Keratinocyte (primary cell): Measurements from ENCODE around the gene GDPD1. TPM values are rescaled to one million over a fixed set of nuclear protein-coding genes. Genes with fewer than 3 reads are reported as not detected.

ENCODE experiments used
- DNase-seq: peaks from one replicate; pipeline ENCODE4 v3.0.0-alpha.2; 2011; ENCODE audit warnings: low read depth, missing footprints, low spot score
- FAIRE-seq: peaks from 2 replicates; lab custom pipeline; 2011; peaks lifted over from hg19 to GRCh38; lab: Jason Lieb, UNC
- H2AFZ ChIP-seq: 2 replicates; pipeline ENCODE4 v1.6.0; 2012; ENCODE audit warnings: low read length, control low read depth, inconsistent platforms; ENCODE audit not compliant: control insufficient read depth
- H3K27ac ChIP-seq: 2 replicates; pipeline ENCODE4 v1.5.1; 2011; ENCODE audit warnings: low read length; ENCODE audit not compliant: control insufficient read depth, insufficient read depth
- H3K27me3 ChIP-seq: 3 replicates; pipeline ENCODE4 v1.6.0; 2011; ENCODE audit warnings: low read length; ENCODE audit not compliant: control insufficient read depth, insufficient read depth; ENCODE audit errors: extremely low read depth
- H3K36me3 ChIP-seq, 2 experiments: 2 replicates in 1 of 2; 3 replicates in 1 of 2; pipeline ENCODE4 v1.5.1; 2011; ENCODE audit warnings: low read length in 2 of 2, mild to moderate bottlenecking in 1 of 2; ENCODE audit not compliant: control insufficient read depth in 2 of 2, insufficient read depth in 2 of 2; ENCODE audit errors: extremely low read depth in 1 of 2
- H3K4me1 ChIP-seq: 3 replicates; pipeline ENCODE4 v1.5.1; 2011; ENCODE audit warnings: low read length; ENCODE audit not compliant: control insufficient read depth, insufficient read depth; ENCODE audit errors: extremely low read depth
- H3K4me2 ChIP-seq: 3 replicates; pipeline ENCODE4 v1.6.0; 2011; ENCODE audit warnings: low read depth, low read length; ENCODE audit not compliant: control insufficient read depth, insufficient read depth; ENCODE audit errors: extremely low read depth
- H3K4me3 ChIP-seq, 3 experiments: fragments of 200-600 bp in 1 of 3; sonication (generic) in 1 of 3; 2 replicates in 2 of 3; 3 replicates in 1 of 3; pipeline ENCODE4 v1.5.1; 2011 to 2016; ENCODE audit warnings: low read length in 3 of 3, mild to moderate bottlenecking in 3 of 3, control low read depth in 2 of 3, inconsistent platforms in 1 of 3, low read depth in 1 of 3, mixed read lengths in 1 of 3, mixed run types in 1 of 3, moderate library complexity in 1 of 3; ENCODE audit not compliant: control insufficient read depth in 2 of 3, insufficient read depth in 2 of 3; ENCODE audit errors: extremely low read depth in 1 of 3
- H3K79me2 ChIP-seq: 2 replicates; pipeline ENCODE4 v1.6.0; 2012; ENCODE audit warnings: low read length; ENCODE audit not compliant: control insufficient read depth, insufficient read depth
- H3K9ac ChIP-seq: 3 replicates; pipeline ENCODE4 v1.6.0; 2011; ENCODE audit warnings: low read length; ENCODE audit not compliant: control insufficient read depth, insufficient read depth; ENCODE audit errors: extremely low read depth
- H3K9me1 ChIP-seq: 3 replicates; pipeline ENCODE4 v1.6.0; 2011; ENCODE audit warnings: low read length; ENCODE audit not compliant: control insufficient read depth, insufficient read depth; ENCODE audit errors: extremely low read depth
- H3K9me3 ChIP-seq: 2 replicates; pipeline ENCODE4 v1.5.1; 2012; ENCODE audit warnings: low read depth, low read length; ENCODE audit not compliant: control insufficient read depth
- H4K20me1 ChIP-seq: 3 replicates; pipeline ENCODE4 v1.6.0; 2011; ENCODE audit warnings: low read length; ENCODE audit not compliant: control insufficient read depth, insufficient read depth; ENCODE audit errors: extremely low read depth
- EZH2 ChIP-seq: IDR thresholded peaks from one replicate; pipeline ENCODE4 v1.6.1; 2012; ENCODE audit warnings: inconsistent platforms, mild to moderate bottlenecking, low read length, moderate library complexity
- dilution Hi-C: fragments of 300-500 bp; cut with MboI; formaldehyde crosslinking; loops from one replicate; pipeline ENCODE4 v1.7.0; 2020; ENCODE audit warnings: low sequenced_read_pairs; ENCODE audit not compliant: extremely low pct_ligation_motif_present
- polyA plus RNA-seq, 5 experiments: library from polyadenylated mRNA; depleted of rRNA in 3 of 5; stranded (reverse) in 3 of 5; stranded (forward) in 1 of 5; unstranded in 1 of 5; fragments of >200 nt; gene quantifications; 1 replicate in 1 of 5; 2 replicates in 3 of 5; 3 replicates in 1 of 5; pipeline versions ENCODE4 v1.2.1 to v1.2.3, GENCODE V29; 2011 to 2012; ENCODE audit warnings: missing spikeins in 2 of 5, low read depth in 1 of 5, low replicate concordance in 1 of 5
- TF ChIP-seq, protein P1 (sequence below), 3 experiments: IDR thresholded peaks in 1 of 3; conservative IDR thresholded peaks in 1 of 3; optimal IDR thresholded peaks in 1 of 3; 2 replicates in 2 of 3; 3 replicates in 1 of 3; pipeline versions ENCODE3 to v1.5.1; 2011; ENCODE audit warnings: low read length in 3 of 3, mild to moderate bottlenecking in 3 of 3, moderate library complexity in 2 of 3, control low read depth in 1 of 3, inconsistent platforms in 1 of 3; ENCODE audit not compliant: insufficient read depth in 2 of 3; ENCODE audit errors: extremely low read depth in 1 of 3

Gene GDPD1
- polyA plus RNA-seq, 1 donor (not counting 4 experiments of a cell fraction or from before 2014, with no cell fraction given) = 3.3 TPM

DNA sequence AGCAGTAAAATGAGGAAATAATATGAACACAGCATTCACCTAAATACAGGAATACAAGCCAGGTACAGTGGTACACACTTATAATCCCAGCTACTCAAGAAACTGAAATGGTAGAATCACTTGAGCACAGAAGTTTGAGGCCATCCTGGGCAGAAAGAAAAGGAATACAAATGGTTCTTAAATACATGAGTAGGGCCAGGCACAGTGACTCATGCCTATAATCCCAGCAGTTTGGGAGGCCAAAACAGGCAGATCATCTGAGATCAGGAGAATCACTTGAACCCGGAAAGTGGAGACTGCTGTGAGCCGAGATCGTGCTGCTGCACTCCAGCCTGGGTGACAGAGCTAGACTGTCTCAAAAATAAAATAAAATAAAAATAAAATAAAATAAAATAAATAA lies 33.5 kb upstream of the GDPD1 start:
- peaks cover 0 to 14% of the 10 kb centered on the region in 2 experiments for H3K36me3 ChIP-seq
- FAIRE-seq = no peak
- H3K9me1 ChIP-seq = no peaks in the 10 kb centered on the region
- H3K79me2 ChIP-seq = no peaks in the 10 kb centered on the region
- no peak for DNase-seq
- H2AFZ ChIP-seq = no peak overlapping the region
- H3K4me3 ChIP-seq = no peak overlapping the region
- no peak overlapping the region for H3K4me2 ChIP-seq
- no peaks in the 10 kb centered on the region for H4K20me1 ChIP-seq
- dilution Hi-C loops = no loop called here
- H3K27ac ChIP-seq = no peak overlapping the region
- H3K4me1 ChIP-seq = no peaks in the 10 kb centered on the region
- no peaks in the 10 kb centered on the region for H3K9me3 ChIP-seq
- H3K9ac ChIP-seq = no peak overlapping the region
- TF ChIP-seq, protein P1, sequence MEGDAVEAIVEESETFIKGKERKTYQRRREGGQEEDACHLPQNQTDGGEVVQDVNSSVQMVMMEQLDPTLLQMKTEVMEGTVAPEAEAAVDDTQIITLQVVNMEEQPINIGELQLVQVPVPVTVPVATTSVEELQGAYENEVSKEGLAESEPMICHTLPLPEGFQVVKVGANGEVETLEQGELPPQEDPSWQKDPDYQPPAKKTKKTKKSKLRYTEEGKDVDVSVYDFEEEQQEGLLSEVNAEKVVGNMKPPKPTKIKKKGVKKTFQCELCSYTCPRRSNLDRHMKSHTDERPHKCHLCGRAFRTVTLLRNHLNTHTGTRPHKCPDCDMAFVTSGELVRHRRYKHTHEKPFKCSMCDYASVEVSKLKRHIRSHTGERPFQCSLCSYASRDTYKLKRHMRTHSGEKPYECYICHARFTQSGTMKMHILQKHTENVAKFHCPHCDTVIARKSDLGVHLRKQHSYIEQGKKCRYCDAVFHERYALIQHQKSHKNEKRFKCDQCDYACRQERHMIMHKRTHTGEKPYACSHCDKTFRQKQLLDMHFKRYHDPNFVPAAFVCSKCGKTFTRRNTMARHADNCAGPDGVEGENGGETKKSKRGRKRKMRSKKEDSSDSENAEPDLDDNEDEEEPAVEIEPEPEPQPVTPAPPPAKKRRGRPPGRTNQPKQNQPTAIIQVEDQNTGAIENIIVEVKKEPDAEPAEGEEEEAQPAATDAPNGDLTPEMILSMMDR (optimal IDR thresholded peaks at IDR 0.05 in 1 of 3, IDR thresholded peaks at IDR 0.05 in 1 of 3, conservative IDR thresholded peaks at IDR 0.05 in 1 of 3; ENCODE audit: extremely low read depth in 1 of 3, insufficient read depth in 2 of 3, low read length in 3 of 3) = no peak
- no peak for TF ChIP-seq EZH2
- H3K27me3 ChIP-seq = no peaks in the 10 kb centered on the region

DNA sequence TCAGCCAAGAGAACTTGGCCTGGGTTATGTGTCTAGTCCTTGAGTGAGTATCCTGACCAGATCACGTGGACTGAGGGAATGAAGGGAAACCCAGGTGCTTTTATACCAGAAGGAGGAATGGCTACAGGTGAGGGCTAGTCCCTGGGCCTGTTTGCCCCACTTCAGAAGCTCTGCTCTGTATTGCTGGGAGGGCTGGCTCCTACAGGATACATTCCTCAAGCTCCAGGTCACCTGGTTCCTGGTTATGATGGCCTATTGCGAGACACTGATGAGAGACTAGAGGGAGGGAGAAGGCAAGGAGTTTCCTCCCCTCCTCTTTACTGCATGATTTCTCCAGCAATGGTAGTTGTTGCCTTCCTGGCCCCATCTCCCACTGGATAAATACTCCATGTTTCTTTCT lies 29.5 kb upstream of the GDPD1 start:
- peaks cover 1 to 23% of the 10 kb centered on the region in 2 experiments for H3K36me3 ChIP-seq

More for the DNA sequence above, 29.5 kb upstream of the GDPD1 start:
- H3K4me3 ChIP-seq = no peak overlapping the region
- no peak overlapping the region for H3K27ac ChIP-seq
- H2AFZ ChIP-seq = no peak overlapping the region
- no peaks in the 10 kb centered on the region for H3K9me3 ChIP-seq
- no peaks in the 10 kb centered on the region for H3K9me1 ChIP-seq
- no peak for DNase-seq
- H3K9ac ChIP-seq = no peak overlapping the region
- dilution Hi-C loops = no loop called here
- no peaks in the 10 kb centered on the region for H4K20me1 ChIP-seq
- no peaks in the 10 kb centered on the region for H3K4me1 ChIP-seq
- no peak overlapping the region for H3K4me2 ChIP-seq
- FAIRE-seq = no peak
- no peak for TF ChIP-seq EZH2
- TF ChIP-seq, protein P1 (optimal IDR thresholded peaks at IDR 0.05 in 1 of 3, IDR thresholded peaks at IDR 0.05 in 1 of 3, conservative IDR thresholded peaks at IDR 0.05 in 1 of 3; ENCODE audit: extremely low read depth in 1 of 3, insufficient read depth in 2 of 3, low read length in 3 of 3) = no peak
- no peaks in the 10 kb centered on the region for H3K27me3 ChIP-seq
- no peaks in the 10 kb centered on the region for H3K79me2 ChIP-seq
